Astrocyte (in vitro differentiated cells and primary cell): ENCODE measurements around the gene MAN1C1. TPM values are rescaled to one million over a fixed set of nuclear protein-coding genes. Genes with fewer than 3 reads are reported as not detected.

Experiments used
- DNase-seq: peaks from one replicate; pipeline ENCODE4 v3.0.0-alpha.2; 2010; ENCODE audit warnings: low read depth
- FAIRE-seq: peaks from 2 replicates; lab custom pipeline; 2011; peaks lifted over from hg19 to GRCh38; lab: Jason Lieb, UNC
- H2AFZ ChIP-seq: 2 replicates; pipeline ENCODE4 v1.6.0; 2012; ENCODE audit warnings: low read depth, low read length, inconsistent platforms
- H3K27ac ChIP-seq: 2 replicates; pipeline ENCODE4 v1.5.1; 2011; ENCODE audit warnings: low read depth, low read length, inconsistent platforms
- H3K27me3 ChIP-seq: 2 replicates; pipeline ENCODE4 v1.6.0; 2011; ENCODE audit warnings: low read length, inconsistent platforms; ENCODE audit not compliant: insufficient read depth
- H3K36me3 ChIP-seq: 2 replicates; pipeline ENCODE4 v1.5.1; 2011; ENCODE audit warnings: low read length, inconsistent platforms; ENCODE audit not compliant: insufficient read depth
- H3K4me1 ChIP-seq: 2 replicates; pipeline ENCODE4 v1.5.1; 2011; ENCODE audit warnings: low read length, inconsistent platforms; ENCODE audit not compliant: insufficient read depth
- H3K4me2 ChIP-seq: 2 replicates; pipeline ENCODE4 v1.6.0; 2012; ENCODE audit warnings: low read length, inconsistent platforms
- H3K4me3 ChIP-seq: 2 replicates; pipeline ENCODE4 v1.5.1; 2011; ENCODE audit warnings: low read depth, mild to moderate bottlenecking, low read length, inconsistent platforms; ENCODE audit not compliant: insufficient read depth
- H3K79me2 ChIP-seq: 2 replicates; pipeline ENCODE4 v1.6.0; 2012; ENCODE audit warnings: mild to moderate bottlenecking, low read length, inconsistent platforms; ENCODE audit not compliant: insufficient read depth
- H3K9ac ChIP-seq: 2 replicates; pipeline ENCODE4 v1.6.0; 2012; ENCODE audit warnings: mild to moderate bottlenecking, low read length, inconsistent platforms
- H3K9me3 ChIP-seq: 2 replicates; pipeline ENCODE4 v1.5.1; 2012; ENCODE audit warnings: low read depth, mild to moderate bottlenecking, low read length, inconsistent platforms; ENCODE audit not compliant: insufficient read depth
- H4K20me1 ChIP-seq: 2 replicates; pipeline ENCODE4 v1.6.0; 2012; ENCODE audit warnings: low read length, inconsistent platforms; ENCODE audit not compliant: insufficient read depth
- H3K27ac Mint-ChIP-seq: one replicate; pipeline ENCODE4 v1.8.0; 2021; ENCODE audit warnings: mild to moderate bottlenecking, mixed read lengths; ENCODE audit not compliant: unreplicated experiment
- H3K27me3 Mint-ChIP-seq: one replicate; pipeline ENCODE4 v1.8.0; 2021; ENCODE audit warnings: low read depth, mixed read lengths; ENCODE audit not compliant: unreplicated experiment
- H3K36me3 Mint-ChIP-seq: one replicate; pipeline ENCODE4 v1.8.0; 2021; ENCODE audit warnings: low read depth, mixed read lengths; ENCODE audit not compliant: unreplicated experiment
- H3K4me1 Mint-ChIP-seq: one replicate; pipeline ENCODE4 v1.8.0; 2021; ENCODE audit warnings: low read depth, mixed read lengths; ENCODE audit not compliant: unreplicated experiment
- H3K4me3 Mint-ChIP-seq: one replicate; pipeline ENCODE4 v1.8.0; 2021; ENCODE audit warnings: mild to moderate bottlenecking, moderate library complexity, mixed read lengths; ENCODE audit not compliant: unreplicated experiment
- H3K9me3 Mint-ChIP-seq: one replicate; pipeline ENCODE4 v1.8.0; 2021; ENCODE audit warnings: mild to moderate bottlenecking, mixed read lengths; ENCODE audit not compliant: unreplicated experiment
- CTCF ChIP-seq: IDR thresholded peaks from 2 replicates; pipeline ENCODE4 v1.5.1; 2011; ENCODE audit warnings: low read depth, mild to moderate bottlenecking, inconsistent platforms, low read length, moderate library complexity; ENCODE audit not compliant: insufficient read depth
- EZH2 ChIP-seq: IDR thresholded peaks from 2 replicates; pipeline ENCODE4 v1.6.1; 2012; ENCODE audit warnings: mild to moderate bottlenecking, low read length, inconsistent platforms; ENCODE audit not compliant: insufficient read depth
- total RNA-seq: library from RNA; stranded (reverse); gene quantifications from 2 replicates; pipeline ENCODE4 v1.2.1, GENCODE V29; 2021

The MAN1C1 gene
- total RNA-seq, 1 donor from 2014 or later = 0.86 TPM

GRCh38 chr1:25744636-25745425 is 128.2 kb downstream of the MAN1C1 start:
- H3K27me3 Mint-ChIP-seq = peaks cover 53% of the 10 kb centered on the region
- Histone ChIP-seq H3K4me3 (no peak overlapping the region), H3K9me3 (no peaks in the 10 kb centered on the region), H4K20me1 (no peaks in the 10 kb centered on the region), H3K4me2 (no peak overlapping the region), H3K4me1 (no peaks in the 10 kb centered on the region), H3K79me2 (no peaks in the 10 kb centered on the region), H3K9ac (no peak overlapping the region), H3K27ac (no peak overlapping the region), H2AFZ (no peak overlapping the region), H3K27me3 (peaks cover 11% of the 10 kb centered on the region), H3K36me3 (no peaks in the 10 kb centered on the region)
- no peak overlapping the region for H3K4me3 Mint-ChIP-seq
- FAIRE-seq (no peak), DNase-seq (no peak)
- H3K27ac Mint-ChIP-seq = no peak overlapping the region
- H3K9me3 Mint-ChIP-seq = peaks cover 4% of the 10 kb centered on the region
- TF ChIP-seq CTCF = no peak
- no peak for TF ChIP-seq EZH2
- H3K4me1 Mint-ChIP-seq = no peaks in the 10 kb centered on the region
- H3K36me3 Mint-ChIP-seq = no peaks in the 10 kb centered on the region

GRCh38 chr1:25746299-25747045 is 129.9 kb downstream of the MAN1C1 start:
- Histone ChIP-seq H3K27me3 (peaks cover 11% of the 10 kb centered on the region), H3K4me3 (no peak overlapping the region), H3K9me3 (no peaks in the 10 kb centered on the region), H4K20me1 (no peaks in the 10 kb centered on the region), H3K36me3 (no peaks in the 10 kb centered on the region), H2AFZ (no peak overlapping the region), H3K4me1 (no peaks in the 10 kb centered on the region), H3K9ac (no peak overlapping the region), H3K4me2 (no peak overlapping the region), H3K27ac (no peak overlapping the region), H3K79me2 (no peaks in the 10 kb centered on the region)
- TF ChIP-seq EZH2 (no peak), CTCF (no peak)
- no peak for DNase-seq
- H3K4me1 Mint-ChIP-seq = no peaks in the 10 kb centered on the region
- no peak overlapping the region for H3K27ac Mint-ChIP-seq
- H3K9me3 Mint-ChIP-seq = peaks cover 9% of the 10 kb centered on the region
- FAIRE-seq = no peak
- H3K36me3 Mint-ChIP-seq = no peaks in the 10 kb centered on the region
- H3K4me3 Mint-ChIP-seq = no peak overlapping the region
- H3K27me3 Mint-ChIP-seq = peaks cover 56% of the 10 kb centered on the region
